ENCODE measurements around the gene CHD1.
"Not testable (repeated sequence)": the region's sequence is repeated elsewhere in the genome, so short reads cannot be mapped to it uniquely, and the experiment has no call there.

Gene CHD1

GRCh38 chr5:98928873-98929709 lies at the start of gene CHD1:
Gene CHD1 (minus strand): TSS chr5:98929007. CDS start chr5:98926386, 2,621 bp downstream.
- H3K36me3 Mint-ChIP-seq (ENCODE audit: low read depth), result peaks cover 47% of the 10 kb centered on the region
- peak within 1 kb of the TSS; percentile 100 for H3K4me3 Mint-ChIP-seq
- no peaks in the 10 kb centered on the region for H3K27me3 Mint-ChIP-seq
- peak within 1 kb of the TSS; percentile 95 for H3K27ac Mint-ChIP-seq
- no peaks in the 10 kb centered on the region for H3K9me3 Mint-ChIP-seq
- H3K4me1 Mint-ChIP-seq (ENCODE audit: low read depth), result peaks cover 31% of the 10 kb centered on the region
- intact Hi-C loops (cut with micrococcal nuclease), result loop anchor here (1.0 kb wide), 1 partner anchor 98 kb away; no protein-coding TSS in a partner anchor

GRCh38 chr5:98978528-98978927 lies 49.7 kb upstream of the CHD1 start:
- H3K36me3 Mint-ChIP-seq (ENCODE audit: low read depth), result no peaks in the 10 kb centered on the region
- no peaks in the 10 kb centered on the region for H3K27me3 Mint-ChIP-seq
- H3K9me3 Mint-ChIP-seq, result no peaks in the 10 kb centered on the region
- no peak overlapping the region for H3K27ac Mint-ChIP-seq
- H3K4me3 Mint-ChIP-seq, result no peak overlapping the region
- intact Hi-C loops (cut with micrococcal nuclease), result no loop called here
- peaks cover 7% of the 10 kb centered on the region for H3K4me1 Mint-ChIP-seq (ENCODE audit: low read depth)

GRCh38 chr5:98977723-98978122 lies 48.9 kb upstream of the CHD1 start:
- no peak overlapping the region for H3K27ac Mint-ChIP-seq
- no peak overlapping the region for H3K4me3 Mint-ChIP-seq
- H3K27me3 Mint-ChIP-seq, result no peaks in the 10 kb centered on the region
- H3K4me1 Mint-ChIP-seq (ENCODE audit: low read depth), result peaks cover 14% of the 10 kb centered on the region
- no peaks in the 10 kb centered on the region for H3K9me3 Mint-ChIP-seq
- intact Hi-C loops (cut with micrococcal nuclease), result no loop called here
- H3K36me3 Mint-ChIP-seq (ENCODE audit: low read depth), result no peaks in the 10 kb centered on the region

- no peaks in the 10 kb centered on the region for H3K36me3 Mint-ChIP-seq (ENCODE audit: low read depth)
- H3K27ac Mint-ChIP-seq, result no peak overlapping the region
- H3K4me1 Mint-ChIP-seq (ENCODE audit: low read depth), result peaks cover 14% of the 10 kb centered on the region
- H3K9me3 Mint-ChIP-seq, result no peaks in the 10 kb centered on the region
- H3K27me3 Mint-ChIP-seq, result no peaks in the 10 kb centered on the region
- intact Hi-C loops (cut with micrococcal nuclease), result no loop called here
- no peak overlapping the region for H3K4me3 Mint-ChIP-seq
These were observed 47.0 kb upstream of the CHD1 start for GRCh38 chr5:98975682-98976407.

GRCh38 chr5:98975223-98975622 lies 46.4 kb upstream of the CHD1 start:
- no peak overlapping the region for H3K4me3 Mint-ChIP-seq

GRCh38 chr5:98969400-98969799 lies 40.6 kb upstream of the CHD1 start:
- intact Hi-C loops (cut with micrococcal nuclease), result no loop called here
- Mint-ChIP-seq H3K9me3 (no peaks in the 10 kb centered on the region), H3K27me3 (no peaks in the 10 kb centered on the region), H3K4me1 (ENCODE audit: low read depth) (peaks cover 7% of the 10 kb centered on the region), H3K36me3 (ENCODE audit: low read depth) (no peaks in the 10 kb centered on the region), H3K27ac (no peak overlapping the region), H3K4me3 (no peak overlapping the region)

More at GRCh38 chr5:98975223-98975622, 46.4 kb upstream of the CHD1 start:
- intact Hi-C loops (cut with micrococcal nuclease), result no loop called here
- Mint-ChIP-seq H3K36me3 (ENCODE audit: low read depth) (no peaks in the 10 kb centered on the region), H3K9me3 (no peaks in the 10 kb centered on the region), H3K27me3 (no peaks in the 10 kb centered on the region), H3K27ac (no peak overlapping the region), H3K4me1 (ENCODE audit: low read depth) (peaks cover 14% of the 10 kb centered on the region)

GRCh38 chr5:98968056-98968564 lies 39.3 kb upstream of the CHD1 start:
- no peaks in the 10 kb centered on the region for H3K36me3 Mint-ChIP-seq (ENCODE audit: low read depth)
- H3K9me3 Mint-ChIP-seq, result no peaks in the 10 kb centered on the region
- intact Hi-C loops (cut with micrococcal nuclease), result no loop called here
- no peaks in the 10 kb centered on the region for H3K27me3 Mint-ChIP-seq
- H3K4me1 Mint-ChIP-seq (ENCODE audit: low read depth), result peaks cover 3% of the 10 kb centered on the region
- H3K4me3 Mint-ChIP-seq, result no peak overlapping the region
- no peak overlapping the region for H3K27ac Mint-ChIP-seq

- no peak overlapping the region for H3K27ac Mint-ChIP-seq
- intact Hi-C loops (cut with micrococcal nuclease), result no loop called here
- H3K4me3 Mint-ChIP-seq, result no peak overlapping the region
- H3K36me3 Mint-ChIP-seq (ENCODE audit: low read depth), result no peaks in the 10 kb centered on the region
- H3K4me1 Mint-ChIP-seq (ENCODE audit: low read depth), result peaks cover 16% of the 10 kb centered on the region
- H3K9me3 Mint-ChIP-seq, result no peaks in the 10 kb centered on the region
- H3K27me3 Mint-ChIP-seq, result no peaks in the 10 kb centered on the region
These were observed 36.4 kb upstream of the CHD1 start for GRCh38 chr5:98965226-98965625.

- intact Hi-C loops (cut with micrococcal nuclease), result no loop called here
- no peaks in the 10 kb centered on the region for H3K9me3 Mint-ChIP-seq
- H3K36me3 Mint-ChIP-seq (ENCODE audit: low read depth), result no peaks in the 10 kb centered on the region
- no peak overlapping the region for H3K27ac Mint-ChIP-seq
- H3K4me1 Mint-ChIP-seq (ENCODE audit: low read depth), result peaks cover 16% of the 10 kb centered on the region
- no peaks in the 10 kb centered on the region for H3K27me3 Mint-ChIP-seq
- no peak overlapping the region for H3K4me3 Mint-ChIP-seq
These were observed 35.8 kb upstream of the CHD1 start for GRCh38 chr5:98964621-98965020.

- intact Hi-C loops (cut with micrococcal nuclease), result no loop called here
- Mint-ChIP-seq H3K36me3 (ENCODE audit: low read depth) (no peaks in the 10 kb centered on the region), H3K4me3 (no peak overlapping the region)
These were observed 34.2 kb upstream of the CHD1 start for GRCh38 chr5:98963019-98963418.

GRCh38 chr5:98962587-98962986 lies 33.8 kb upstream of the CHD1 start:
- intact Hi-C loops (cut with micrococcal nuclease), result no loop called here
- no peaks in the 10 kb centered on the region for H3K36me3 Mint-ChIP-seq (ENCODE audit: low read depth)
- H3K4me3 Mint-ChIP-seq, result no peak overlapping the region
- no peaks in the 10 kb centered on the region for H3K9me3 Mint-ChIP-seq
- peaks cover 16% of the 10 kb centered on the region for H3K4me1 Mint-ChIP-seq (ENCODE audit: low read depth)
- no peaks in the 10 kb centered on the region for H3K27me3 Mint-ChIP-seq
- no peak overlapping the region for H3K27ac Mint-ChIP-seq

More at GRCh38 chr5:98963019-98963418, 34.2 kb upstream of the CHD1 start:
- no peak overlapping the region for H3K27ac Mint-ChIP-seq
- peaks cover 16% of the 10 kb centered on the region for H3K4me1 Mint-ChIP-seq (ENCODE audit: low read depth)
- no peaks in the 10 kb centered on the region for H3K9me3 Mint-ChIP-seq
- no peaks in the 10 kb centered on the region for H3K27me3 Mint-ChIP-seq

- Mint-ChIP-seq H3K36me3 (ENCODE audit: low read depth) (no peaks in the 10 kb centered on the region), H3K4me1 (ENCODE audit: low read depth) (peaks cover 16% of the 10 kb centered on the region), H3K4me3 (no peak overlapping the region), H3K27ac (no peak overlapping the region), H3K27me3 (no peaks in the 10 kb centered on the region), H3K9me3 (no peaks in the 10 kb centered on the region)
- intact Hi-C loops (cut with micrococcal nuclease), result no loop called here
These were observed 33.0 kb upstream of the CHD1 start for GRCh38 chr5:98961665-98962344.

GRCh38 chr5:98957307-98957706 lies 28.5 kb upstream of the CHD1 start:
- Mint-ChIP-seq H3K27ac (no peak overlapping the region), H3K9me3 (no peaks in the 10 kb centered on the region), H3K27me3 (no peaks in the 10 kb centered on the region), H3K4me1 (ENCODE audit: low read depth) (peaks cover 13% of the 10 kb centered on the region), H3K36me3 (ENCODE audit: low read depth) (no peaks in the 10 kb centered on the region), H3K4me3 (no peak overlapping the region)
- intact Hi-C loops (cut with micrococcal nuclease), result no loop called here

- H3K4me1 Mint-ChIP-seq (ENCODE audit: low read depth); H3K4me3 Mint-ChIP-seq; H3K27me3 Mint-ChIP-seq; intact Hi-C loops (cut with micrococcal nuclease); H3K9me3 Mint-ChIP-seq; H3K27ac Mint-ChIP-seq; H3K36me3 Mint-ChIP-seq (ENCODE audit: low read depth): not testable (repeated sequence)
These were observed 27.1 kb upstream of the CHD1 start for GRCh38 chr5:98955888-98956287.

All from dendritic cell treated with granulocyte-macrophage colony-stimulating factor and Interleukin-4, amounts not matched to agents 40 ng/mL and 50 ng/mL, for 4 days (primary cell).